Vein endothelial cell (primary cell): ENCODE measurements around the gene KRT14. TPM values are rescaled to one million over a fixed set of nuclear protein-coding genes. Genes with fewer than 3 reads are reported as not detected.

Experiments used
- total RNA-seq: library from RNA; depleted of rRNA; stranded (reverse); fragments of >200 nt; gene quantifications from 2 replicates; pipeline ENCODE4 v1.2.3, GENCODE V29; 2012

The KRT14 gene
- not detected in 2 replicates for total RNA-seq

DNA sequence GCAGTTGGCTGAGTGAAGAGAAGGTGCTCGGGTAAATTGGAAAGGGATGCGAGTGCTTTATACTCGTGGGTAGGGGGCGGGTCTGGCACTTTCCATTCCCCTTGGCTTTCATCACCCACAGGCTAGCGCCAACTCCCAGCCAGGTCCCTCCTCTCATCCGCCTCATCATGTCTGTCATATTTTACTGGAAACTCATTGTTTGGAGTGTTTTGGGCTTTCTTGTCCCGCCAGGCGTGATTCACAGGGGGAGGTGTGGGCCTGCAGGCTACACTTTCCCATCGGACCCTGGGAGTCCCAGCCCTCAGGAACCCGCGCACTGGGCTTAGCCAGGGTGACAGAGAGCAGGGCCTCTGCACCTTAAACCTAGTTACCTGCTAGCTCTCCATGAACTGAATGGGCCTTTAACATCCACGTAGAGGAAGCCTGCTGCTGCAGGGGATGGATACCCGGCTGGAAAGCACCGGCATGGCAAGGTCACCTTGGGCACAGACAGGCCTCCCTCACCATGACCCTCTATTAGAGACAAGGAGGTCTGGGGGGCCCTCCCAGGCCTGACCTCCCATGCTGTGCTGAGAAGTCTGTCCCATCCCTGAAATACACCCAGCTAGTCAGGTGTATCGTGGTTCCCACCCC lies at the start of gene KRT14:
Gene KRT14, minus strand, starts transcription at position 33 of the 633 bp plus-strand sequence. CDS start 61 bp downstream, outside the sequence.

DNA sequence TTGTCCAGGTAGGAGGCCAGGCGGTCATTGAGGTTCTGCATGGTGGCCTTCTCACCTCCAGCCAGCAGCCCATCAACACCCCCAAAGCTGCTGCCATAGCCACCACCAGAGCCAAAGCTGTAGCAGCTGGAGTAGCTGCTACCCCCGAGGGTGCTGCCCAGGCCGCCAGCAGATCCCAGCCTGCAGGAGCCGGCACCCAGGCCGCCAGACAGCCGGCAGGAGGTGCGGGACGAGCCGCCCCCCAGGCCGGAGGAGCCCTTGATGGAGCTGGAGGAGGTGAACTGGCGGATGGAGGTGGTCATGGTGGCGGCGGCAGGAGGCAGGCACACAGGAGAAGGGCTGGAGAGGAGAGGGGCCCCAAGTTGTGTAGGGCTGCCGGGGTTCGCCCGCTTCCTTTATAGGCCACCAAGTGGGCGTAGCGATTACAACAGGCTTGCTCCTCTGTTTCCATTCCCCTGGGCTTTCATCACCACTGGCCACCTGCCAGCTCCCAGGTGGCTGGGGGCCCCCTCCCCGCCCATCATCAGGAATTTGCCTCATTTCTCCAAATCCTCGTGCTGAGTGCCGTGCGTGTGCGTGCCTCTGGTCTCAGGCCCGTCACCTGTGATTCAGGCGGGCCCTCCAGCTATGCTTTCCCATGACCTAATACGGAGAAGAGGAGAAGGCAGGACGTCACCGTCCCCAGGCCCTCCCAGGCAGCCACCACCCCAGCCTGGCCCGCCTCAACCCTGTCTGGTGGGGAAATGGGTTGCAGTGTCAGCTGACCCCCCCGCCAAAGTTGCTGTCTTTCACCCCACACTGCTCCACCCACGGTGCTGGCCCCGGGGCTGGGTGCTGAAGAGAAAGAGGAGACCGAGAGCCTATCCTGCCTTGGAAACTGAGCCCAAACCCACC lies 37.8 kb upstream of the KRT14 start, which contains the start of gene KRT17:
Gene KRT17, minus strand, starts transcription at position 368 of the 894 bp plus-strand sequence. Its CDS starts 66 bp downstream, at position 302.

DNA sequence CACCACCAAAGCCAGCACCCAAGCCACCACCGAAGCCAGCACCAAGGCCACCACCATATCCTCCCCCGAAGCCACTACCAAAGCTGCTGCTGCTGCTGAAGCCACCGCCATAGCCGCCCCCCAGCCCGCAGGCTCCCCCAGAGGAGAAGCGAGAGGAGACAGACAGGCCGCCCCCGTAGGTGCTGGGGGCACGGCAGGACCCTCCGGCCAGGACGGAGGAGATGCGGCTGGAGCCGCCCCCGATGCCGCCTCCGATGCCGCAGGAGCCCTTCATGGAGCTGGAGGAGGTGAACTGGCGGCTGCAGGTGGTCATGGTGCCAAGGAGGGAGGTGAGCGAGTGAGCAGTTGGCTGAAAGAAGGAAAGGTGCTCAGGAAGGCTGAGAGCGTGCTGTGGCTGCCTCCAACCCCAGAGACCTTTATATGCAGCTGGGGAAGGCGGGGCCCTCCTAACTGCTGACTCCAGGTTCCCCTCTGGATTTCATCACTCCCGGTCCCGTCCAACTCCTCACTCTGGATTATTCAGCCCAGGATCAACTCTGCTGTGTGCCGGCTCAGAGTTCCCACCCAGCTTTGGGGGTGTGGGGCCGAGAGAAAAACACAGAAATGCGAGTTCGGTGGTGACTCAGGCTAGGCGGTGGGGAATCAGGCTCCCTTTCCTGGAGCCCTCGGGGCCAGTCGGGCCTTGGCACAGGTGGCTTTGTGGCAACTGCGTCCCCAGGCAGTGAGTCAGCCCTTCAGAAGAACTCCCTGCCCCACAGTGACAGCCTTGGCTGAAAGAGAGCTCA lies 25.9 kb upstream of the KRT14 start, which contains the start of gene KRT16:
Gene KRT16, minus strand, starts transcription at position 392 of the 785 bp plus-strand sequence. Its CDS starts 79 bp downstream, at position 313.

DNA sequence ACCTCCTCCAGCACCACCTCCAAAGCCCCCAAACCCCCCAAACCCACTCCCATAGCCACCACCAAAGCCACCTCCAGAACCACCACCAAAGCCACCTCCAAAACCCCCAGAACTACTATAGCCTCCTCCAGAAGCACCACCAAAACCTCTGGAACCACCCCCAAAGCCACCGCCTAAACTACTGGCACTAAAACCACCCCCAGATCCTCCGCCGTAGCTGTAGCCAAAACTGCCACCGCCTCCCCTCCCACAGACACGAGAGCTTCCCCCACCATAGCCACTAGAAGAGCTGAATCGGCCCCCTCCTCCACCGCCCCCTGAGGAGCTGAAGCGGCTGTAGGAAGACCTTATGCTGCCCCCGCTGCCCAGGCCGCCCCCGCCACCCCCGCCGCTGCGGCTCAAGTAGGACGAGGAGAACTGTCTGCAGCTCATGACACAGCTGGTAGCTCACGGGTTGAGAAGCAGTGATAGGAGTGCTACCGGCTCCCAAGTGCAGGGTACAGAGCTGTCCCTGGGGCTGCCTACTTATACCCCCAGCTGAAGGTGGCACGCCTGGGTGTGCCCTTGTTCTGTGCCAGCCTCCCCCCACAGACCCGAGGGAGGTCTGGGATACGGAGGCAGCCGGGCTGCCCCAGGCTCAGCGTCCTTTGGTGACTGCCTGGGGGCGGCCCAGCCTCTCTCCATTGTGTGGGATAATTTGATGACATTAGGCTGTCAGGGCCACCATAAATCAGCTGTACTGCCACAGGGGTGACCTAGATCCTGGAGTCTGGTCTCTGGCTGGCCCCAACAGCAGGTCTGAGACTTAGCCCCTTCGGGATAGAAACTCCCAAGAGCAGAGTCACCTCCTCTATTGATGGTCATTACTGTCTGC lies 14.9 kb downstream of the KRT14 start, which contains the start of gene KRT9:
Gene KRT9, minus strand, starts transcription at position 499 of the 874 bp plus-strand sequence. Its CDS starts 67 bp downstream, at position 432.

Other genes with a start within 250 kb of the KRT14 start
- gene KRT33A, start 236.1 kb downstream of the KRT14 start, total RNA-seq: not detected in 2 replicates
- gene KRT33B, start 217.1 kb downstream of the KRT14 start, total RNA-seq: not detected in 2 replicates
- not detected in 2 replicates for gene KRT34, start 204.6 kb downstream of the KRT14 start, total RNA-seq
- gene KRT31, start 189.3 kb downstream of the KRT14 start, total RNA-seq: not detected in 2 replicates
- not detected in 2 replicates for gene KRT37, start 162.3 kb downstream of the KRT14 start, total RNA-seq
- not detected in 2 replicates for gene KRT38, start 145.9 kb downstream of the KRT14 start, total RNA-seq
- gene KRT32, start 119.5 kb downstream of the KRT14 start, total RNA-seq: not detected in 2 replicates
- gene KRT35, start 105.7 kb downstream of the KRT14 start, total RNA-seq: not detected in 2 replicates
- not detected in 2 replicates for gene KRT36, start 97.0 kb downstream of the KRT14 start, total RNA-seq
- gene KRT13, start 81.3 kb downstream of the KRT14 start, total RNA-seq: not detected in 2 replicates
- 0.65 and 2.8 TPM in 2 replicates for gene KRT15, start 68.0 kb downstream of the KRT14 start, total RNA-seq
- gene KRT19, start 58.6 kb downstream of the KRT14 start, total RNA-seq: 25.5 and 62.2 TPM in 2 replicates
- not detected in 2 replicates for gene KRT9, start 14.8 kb downstream of the KRT14 start, total RNA-seq
- gene KRT16, start 25.9 kb upstream of the KRT14 start, total RNA-seq: not detected in 2 replicates
- 0.38 TPM in 1 of 2 replicates, not detected in the other for gene KRT17, start 37.7 kb upstream of the KRT14 start, total RNA-seq
- gene EIF1, start 102.0 kb upstream of the KRT14 start, total RNA-seq: 67.3 and 85.7 TPM in 2 replicates
- not detected in 2 replicates for gene GAST, start 125.4 kb upstream of the KRT14 start, total RNA-seq
- under 0.01 and 0.29 TPM in 2 replicates for gene HAP1, start 147.7 kb upstream of the KRT14 start, total RNA-seq
- 258 and 336 TPM in 2 replicates for gene JUP, start 199.8 kb upstream of the KRT14 start, total RNA-seq
- gene P3H4, start 225.1 kb upstream of the KRT14 start, total RNA-seq: 42.4 and 69.2 TPM in 2 replicates
- gene FKBP10, start 226.1 kb upstream of the KRT14 start, total RNA-seq: 140 and 194 TPM in 2 replicates
- 70.6 and 93.2 TPM in 2 replicates for gene NT5C3B, start 249.3 kb upstream of the KRT14 start, total RNA-seq